GM23338 (cell line): ENCODE results near the gene NLGN1.

Experiments
- CREB1 ChIP-seq: fragments of 250-450 bp; sonication (Bioruptor Pico); IDR thresholded peaks from 2 replicates; pipeline ENCODE4 v1.5.0; 2020; ENCODE audit warnings: low read depth, mild to moderate bottlenecking, moderate library complexity
- CTCF ChIP-seq, 2 experiments: fragments of 200-600 bp in 1 of 2; sonication (generic) in 1 of 2; conservative IDR thresholded peaks; 2 replicates each; pipeline versions ENCODE4 v1.5.1 to v1.6.1; 2016 to 2017; ENCODE audit warnings: antibody characterized with exemption in 2 of 2, low read depth in 2 of 2, mild to moderate bottlenecking in 2 of 2, moderate library complexity in 1 of 2
- EZH2 ChIP-seq: fragments of 200-600 bp; sonication (generic); IDR thresholded peaks from one replicate; pipeline ENCODE4 v1.8.0; 2017; ENCODE audit warnings: antibody characterized with exemption, mild to moderate bottlenecking, low read depth; ENCODE audit not compliant: unreplicated experiment
- EZH2phosphoT487 ChIP-seq: fragments of 200-600 bp; sonication (generic); IDR thresholded peaks from one replicate; pipeline ENCODE4 v1.8.1; 2018; ENCODE audit warnings: antibody characterized with exemption; ENCODE audit not compliant: unreplicated experiment
- JUNB ChIP-seq: IDR thresholded peaks from one replicate; pipeline ENCODE4 v1.6.1; 2016; ENCODE audit warnings: antibody characterized with exemption; ENCODE audit not compliant: unreplicated experiment
- NANOG ChIP-seq: IDR thresholded peaks from 2 replicates; pipeline ENCODE4 v1.6.1; 2016; ENCODE audit warnings: antibody characterized with exemption, borderline replicate concordance
- POLR2AphosphoS5 ChIP-seq: IDR thresholded peaks from 2 replicates; pipeline ENCODE4 v1.6.1; 2016; ENCODE audit warnings: antibody characterized with exemption, low read depth
- REST ChIP-seq: IDR thresholded peaks from one replicate; pipeline ENCODE4 v1.6.1; 2018; ENCODE audit warnings: antibody characterized with exemption; ENCODE audit not compliant: unreplicated experiment
- ZNF114 ChIP-seq: fragments of 250-450 bp; sonication (Bioruptor Pico); IDR thresholded peaks from 2 replicates; pipeline ENCODE4 v1.5.0; 2020; ENCODE audit warnings: mild to moderate bottlenecking, moderate library complexity
- ZNF331 ChIP-seq: fragments of 250-450 bp; sonication (Bioruptor Pico); IDR thresholded peaks from 2 replicates; pipeline ENCODE4 v1.5.0; 2020; ENCODE audit warnings: low read depth, mild to moderate bottlenecking, moderate library complexity

GRCh38 chr3:173993299-173993698 lies 595.8 kb downstream of the NLGN1 start:
- TF ChIP-seq EZH2, result no peak
- TF ChIP-seq NANOG, result no peak
- peak; percentile 61 to 65 for TF ChIP-seq CTCF (conservative IDR thresholded peaks at IDR 0.05; ENCODE audit: low read depth in 2 of 2)
- TF ChIP-seq JUNB, result no peak
- no peak for TF ChIP-seq ZNF114 (CRISPR knock-in tag)
- no peak for TF ChIP-seq CREB1
- no peak for TF ChIP-seq POLR2AphosphoS5
- no peak for TF ChIP-seq EZH2phosphoT487
- no peak for TF ChIP-seq REST
- no peak for TF ChIP-seq ZNF331 (CRISPR knock-in tag)
